Adipose tissue (tissue), 3 donors: ENCODE measurements around the gene ANKRD11. TPM values are rescaled to one million over a fixed set of nuclear protein-coding genes. Genes with fewer than 3 reads are reported as not detected.
"Not testable (repeated sequence)": the region's sequence is repeated elsewhere in the genome, so short reads cannot be mapped to it uniquely, and the experiment has no call there.

Source experiments
- H3K27ac ChIP-seq: one replicate; pipeline ENCODE4 v1.5.1; 2013; ENCODE audit warnings: low read depth, low read length
- WGBS, 3 donors: extraction: QIAGEN DNeasy Blood & Tissue Kit; methylation state at CpG; one replicate each; pipeline ENCODE4 v1.1.7; 2013; 5-methylcytosine and 5-hydroxymethylcytosine counted together
- polyA plus RNA-seq, 3 donors: library from polyadenylated mRNA; stranded (reverse); fragments of 200-250 nt; gene quantifications; one replicate each; pipeline ENCODE4 v1.2.3, GENCODE V29; 2013
- donor health status: healthy with polysubstance abuse.
- donor health status: Bipolar disorder and iron deficiency.
- donor health status: healthy.

Gene ANKRD11
- polyA plus RNA-seq, 3 donors: 24.9 to 53.9 (median 48.4) TPM

- WGBS, 3 donors: 84 to 91% (median 89%) methylated on average over 12 of the region's 12 CpGs
- H3K27ac ChIP-seq: no peak overlapping the region
Measured at GRCh38 chr16:89401205-89401604, 89.2 kb downstream of the ANKRD11 start.

- no peak overlapping the region for H3K27ac ChIP-seq
- WGBS, 3 donors: 75 to 80% (median 78%) methylated on average over 11 to 13 of the region's 14 CpGs
Measured at GRCh38 chr16:89400740-89401139, 89.6 kb downstream of the ANKRD11 start.

GRCh38 chr16:89398924-89399323 lies 91.4 kb downstream of the ANKRD11 start:
- WGBS, 3 donors: 76 to 88% (median 84%) methylated on average over 9 of the region's 9 CpGs
- H3K27ac ChIP-seq: no peak overlapping the region

GRCh38 chr16:89397331-89397861 lies 93.0 kb downstream of the ANKRD11 start:
- WGBS, 3 donors: 82 to 87% (median 86%) methylated on average over 16 of the region's 16 CpGs
- no peak overlapping the region for H3K27ac ChIP-seq

- no peak overlapping the region for H3K27ac ChIP-seq
- 79 to 88% (median 88%) methylated on average over 13 of the region's 13 CpGs for WGBS, 3 donors
Measured at GRCh38 chr16:89396156-89396555, 94.2 kb downstream of the ANKRD11 start.

GRCh38 chr16:89395150-89396142 lies 94.9 kb downstream of the ANKRD11 start:
- no peak overlapping the region for H3K27ac ChIP-seq
- 32 to 42% (median 39%) methylated on average over 28 of the region's 28 CpGs for WGBS, 3 donors

GRCh38 chr16:89393738-89394406 lies 96.5 kb downstream of the ANKRD11 start:
- no peak overlapping the region for H3K27ac ChIP-seq

GRCh38 chr16:89392881-89393737 lies 97.3 kb downstream of the ANKRD11 start:
- H3K27ac ChIP-seq: no peak overlapping the region
- WGBS, 3 donors: 63 to 69% (median 69%) methylated on average over 17 of the region's 17 CpGs

More at GRCh38 chr16:89393738-89394406, 96.5 kb downstream of the ANKRD11 start:
- WGBS, 3 donors: 63 to 84% (median 78%) methylated on average over 14 of the region's 14 CpGs

- 94 to 96% (median 95%) methylated on average over 14 to 15 of the region's 15 CpGs for WGBS, 3 donors
- not testable (repeated sequence) for H3K27ac ChIP-seq
Measured at GRCh38 chr16:89390224-89390583, 100.2 kb downstream of the ANKRD11 start.

- 95 to 96% (median 96%) methylated on average over 32 to 42 of the region's 44 CpGs for WGBS, 3 donors
- not testable (repeated sequence) for H3K27ac ChIP-seq
Measured at GRCh38 chr16:89389504-89390223, 100.7 kb downstream of the ANKRD11 start.

GRCh38 chr16:89388536-89388935 lies 101.8 kb downstream of the ANKRD11 start:
- no peak overlapping the region for H3K27ac ChIP-seq
- 83 to 94% (median 92%) methylated on average over 9 of the region's 9 CpGs for WGBS, 3 donors

GRCh38 chr16:89386306-89387185 lies 103.8 kb downstream of the ANKRD11 start:
- H3K27ac ChIP-seq: no peak overlapping the region
- WGBS, 3 donors: 71 to 84% (median 84%) methylated on average over 21 of the region's 21 CpGs

GRCh38 chr16:89385712-89386111 lies 104.6 kb downstream of the ANKRD11 start:
- 94 to 95% (median 94%) methylated on average over 21 of the region's 21 CpGs for WGBS, 3 donors
- H3K27ac ChIP-seq: no peak overlapping the region

GRCh38 chr16:89384282-89384681 lies 106.1 kb downstream of the ANKRD11 start:
- WGBS, 3 donors: 93 to 94% (median 93%) methylated on average over 12 of the region's 12 CpGs
- no peak overlapping the region for H3K27ac ChIP-seq

- H3K27ac ChIP-seq: no peak overlapping the region
- 36 to 55% (median 51%) methylated on average over 29 of the region's 29 CpGs for WGBS, 3 donors
Measured at GRCh38 chr16:89383095-89384003, 107.0 kb downstream of the ANKRD11 start.

- H3K27ac ChIP-seq: not testable (repeated sequence)
- 61 to 75% (median 75%) methylated on average over 5 of the region's 5 CpGs for WGBS, 3 donors
Measured at GRCh38 chr16:89382555-89382954, 107.8 kb downstream of the ANKRD11 start.
